ENCODE data around the gene GATA5.

- TF ChIP-seq CTCF (IDR thresholded peaks at IDR 0.05), result no peak
- no peak for TF ChIP-seq EP300 (IDR thresholded peaks at IDR 0.05)
- TF ChIP-seq POLR2A (IDR thresholded peaks at IDR 0.05), result no peak
Measured at GRCh38 chr20:62475772-62476055, at the start of gene GATA5.

All from ovary (tissue), 3 donors.